ENCODE results near the gene WDR6. TPM values are rescaled to one million over a fixed set of nuclear protein-coding genes. Genes with fewer than 3 reads are reported as not detected.
A peak's percentile ranks its signal among the peaks of the same experiment; 100 is the strongest.

WDR6 gene
- total and polyA plus RNA-seq, 10 of the 15 experiments (the other 5 are each of a cell fraction or from before 2014, with no cell fraction given) = 21.3 to 169 (median 107) TPM

GRCh38 chr3:49020330-49021212 is 13.4 kb downstream of the WDR6 start (continued):
- TF ChIP-seq ZNF687 (IDR thresholded peaks at IDR 0.05) (0 out of 2 replicates have a peak, but pooled peaks have one; percentile 9), NKRF (conservative IDR thresholded peaks at IDR 0.05) (0 out of 2 replicates have a peak, but pooled peaks have one; percentile 14), KDM1A (IDR thresholded peaks at IDR 0.05; ENCODE audit: borderline replicate concordance) (no peak), E4F1 (IDR thresholded peaks at IDR 0.05; ENCODE audit: borderline replicate concordance, partially characterized antibody) (no peak), CREM (IDR thresholded peaks at IDR 0.05; ENCODE audit: low read depth) (0 out of 2 replicates have a peak, but pooled peaks have one; percentile 21), TAF1 (IDR thresholded peaks at IDR 0.05; ENCODE audit: borderline replicate concordance, low read depth, low read length) (no peak), MYB (IDR thresholded peaks at IDR 0.05; ENCODE audit: borderline replicate concordance, low read depth, low read length) (no peak), TCF12 (IDR thresholded peaks at IDR 0.05; ENCODE audit: low read depth, low read length) (0 out of 2 replicates have a peak, but pooled peaks have one; percentile 7), NR2F1 (conservative IDR thresholded peaks at IDR 0.05) (peak; percentile 78), CHD4 (IDR thresholded peaks at IDR 0.05) (no peak), DPF2 (IDR thresholded peaks at IDR 0.05) (0 out of 2 replicates have a peak, but pooled peaks have one; percentile 38), CHD1 (IDR thresholded peaks at IDR 0.05; ENCODE audit: low read depth, low read length) (no peak), EGR1 (IDR thresholded peaks at IDR 0.05; ENCODE audit: borderline replicate concordance in 1 of 2, low read depth in 2 of 2, low read length in 2 of 2) (peak in 1 of 2 experiments; percentile 30; a peak in 1 of 3 replicates), GATAD2B (conservative IDR thresholded peaks at IDR 0.05; ENCODE audit: low read depth) (0 out of 2 replicates have a peak, but pooled peaks have one; percentile 32), NR2C2 (IDR thresholded peaks at IDR 0.05; ENCODE audit: borderline replicate concordance, control insufficient read depth, insufficient read length, low read depth) (no peak), IKZF2 (IDR thresholded peaks at IDR 0.05) (peak; percentile 25 to 38; a peak in 1 of 4 replicates)
